ENCODE results near the gene LHX3.

GRCh38 chr9:136237486-136238341 lies 32.8 kb upstream of the LHX3 start:
- TF ChIP-seq CTCF (conservative IDR thresholded peaks at IDR 0.05; ENCODE audit: low read depth, low read length) (no peak), EZH2 (IDR thresholded peaks at IDR 0.05; ENCODE audit: borderline replicate concordance, low read depth, low read length, poor library complexity, severe bottlenecking) (no peak)

Measured in A673 (cell line).